ENCODE results near the gene GARNL3. TPM values are rescaled to one million over a fixed set of nuclear protein-coding genes. Genes with fewer than 3 reads are reported as not detected.

Gene GARNL3
- total RNA-seq, 2 experiments from 2014 or later = 0.63 to 1.8 TPM

GRCh38 chr9:127419348-127419747 lies 154.8 kb downstream of the GARNL3 start:
- H3K9me3 Mint-ChIP-seq = no peaks in the 10 kb centered on the region
- DNase-seq = no peak
- Histone ChIP-seq H3K4me1 (ENCODE audit: insufficient read depth, low read length) (peaks cover 15% of the 10 kb centered on the region), H3K9me3 (ENCODE audit: control insufficient read depth in 1 of 2, insufficient read depth in 1 of 2, low read length in 2 of 2) (no peaks in the 10 kb centered on the region), H3K27ac (ENCODE audit: low read depth in 1 of 2, low read length in 2 of 2) (no peak overlapping the region), H3K36me3 (ENCODE audit: insufficient read depth, low read length) (no peaks in the 10 kb centered on the region), H3K27me3 (ENCODE audit: control insufficient read depth in 1 of 2, insufficient read depth in 2 of 2, low read length in 2 of 2) (peaks cover 5 to 16% of the 10 kb centered on the region in 2 experiments), H3K4me3 (ENCODE audit: low read length) (peak overlapping the region; percentile 29)
- no peak for ATAC-seq (ENCODE audit: poor library complexity)
- ChIA-PET CTCF (no interaction called here), POLR2A (interaction anchor here (1.6 kb wide), 1 partner anchor 31 kb away, joined by 3 read pairs; no protein-coding TSS in a partner anchor)
- H3K36me3 Mint-ChIP-seq (ENCODE audit: low read depth) = peaks cover 8% of the 10 kb centered on the region
- no peak overlapping the region for H3K27ac Mint-ChIP-seq
- H3K4me3 Mint-ChIP-seq = no peak overlapping the region
- intact Hi-C loops (cut with DNase I, micrococcal nuclease) = no loop called here
- H3K4me1 Mint-ChIP-seq (ENCODE audit: low read depth) = peaks cover 19% of the 10 kb centered on the region
- TF ChIP-seq, protein P1, sequence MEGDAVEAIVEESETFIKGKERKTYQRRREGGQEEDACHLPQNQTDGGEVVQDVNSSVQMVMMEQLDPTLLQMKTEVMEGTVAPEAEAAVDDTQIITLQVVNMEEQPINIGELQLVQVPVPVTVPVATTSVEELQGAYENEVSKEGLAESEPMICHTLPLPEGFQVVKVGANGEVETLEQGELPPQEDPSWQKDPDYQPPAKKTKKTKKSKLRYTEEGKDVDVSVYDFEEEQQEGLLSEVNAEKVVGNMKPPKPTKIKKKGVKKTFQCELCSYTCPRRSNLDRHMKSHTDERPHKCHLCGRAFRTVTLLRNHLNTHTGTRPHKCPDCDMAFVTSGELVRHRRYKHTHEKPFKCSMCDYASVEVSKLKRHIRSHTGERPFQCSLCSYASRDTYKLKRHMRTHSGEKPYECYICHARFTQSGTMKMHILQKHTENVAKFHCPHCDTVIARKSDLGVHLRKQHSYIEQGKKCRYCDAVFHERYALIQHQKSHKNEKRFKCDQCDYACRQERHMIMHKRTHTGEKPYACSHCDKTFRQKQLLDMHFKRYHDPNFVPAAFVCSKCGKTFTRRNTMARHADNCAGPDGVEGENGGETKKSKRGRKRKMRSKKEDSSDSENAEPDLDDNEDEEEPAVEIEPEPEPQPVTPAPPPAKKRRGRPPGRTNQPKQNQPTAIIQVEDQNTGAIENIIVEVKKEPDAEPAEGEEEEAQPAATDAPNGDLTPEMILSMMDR (IDR thresholded peaks at IDR 0.05) = no peak
- peaks cover 21% of the 10 kb centered on the region for H3K27me3 Mint-ChIP-seq

DNA sequence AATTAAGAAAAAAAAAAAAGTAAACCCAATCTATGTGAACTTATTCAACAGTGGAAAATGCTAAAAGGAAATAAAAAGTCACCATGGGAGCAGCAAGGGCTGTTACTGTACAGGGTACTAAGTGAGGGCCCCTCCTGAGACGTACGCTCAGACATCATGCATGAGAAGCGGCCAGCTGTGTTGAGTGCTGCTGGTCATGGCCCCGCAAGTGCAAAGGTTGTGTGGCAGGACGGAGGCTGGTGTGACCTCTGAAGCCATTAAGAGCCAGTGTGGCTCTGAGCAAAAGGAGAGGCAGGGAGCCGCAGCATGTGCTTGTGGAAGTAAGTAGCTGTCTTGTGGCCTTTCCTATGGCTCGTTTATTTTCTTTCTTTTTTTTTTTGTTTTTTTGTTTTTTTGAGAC lies 156.5 kb downstream of the GARNL3 start:
- Mint-ChIP-seq H3K27me3 (peaks cover 4% of the 10 kb centered on the region), H3K4me3 (no peak overlapping the region), H3K27ac (no peak overlapping the region), H3K9me3 (no peaks in the 10 kb centered on the region), H3K4me1 (ENCODE audit: low read depth) (peaks cover 36% of the 10 kb centered on the region), H3K36me3 (ENCODE audit: low read depth) (peaks cover 18% of the 10 kb centered on the region)
- DNase-seq (no peak), ATAC-seq (ENCODE audit: poor library complexity) (no peak)
- TF ChIP-seq, protein P1 (IDR thresholded peaks at IDR 0.05) = no peak
- Histone ChIP-seq H3K4me1 (ENCODE audit: insufficient read depth, low read length) (peaks cover 29% of the 10 kb centered on the region), H3K27ac (ENCODE audit: low read depth in 1 of 2, low read length in 2 of 2) (no peak overlapping the region), H3K27me3 (ENCODE audit: control insufficient read depth in 1 of 2, insufficient read depth in 2 of 2, low read length in 2 of 2) (no peaks in the 10 kb centered on the region), H3K36me3 (ENCODE audit: insufficient read depth, low read length) (no peaks in the 10 kb centered on the region), H3K9me3 (ENCODE audit: control insufficient read depth in 1 of 2, insufficient read depth in 1 of 2, low read length in 2 of 2) (no peaks in the 10 kb centered on the region), H3K4me3 (ENCODE audit: low read length) (no peak overlapping the region)
- intact Hi-C loops (cut with DNase I, micrococcal nuclease) = loop anchor here in 1 of 2 experiments (5.0 to 10.0 kb wide), 2 partner anchors 179 to 506 kb away; partner anchors contain the start of gene RALGPS1
- CTCF ChIA-PET = interaction anchor here (0.6 kb wide), 1 partner anchor 11 kb away, joined by 3 read pairs; no protein-coding TSS in a partner anchor
- POLR2A ChIA-PET = interaction anchor here (0.9 kb wide), 1 partner anchor 30 kb away, joined by 4 read pairs; the partner anchor contains the start of genes LRSAM1 and RPL12

DNA sequence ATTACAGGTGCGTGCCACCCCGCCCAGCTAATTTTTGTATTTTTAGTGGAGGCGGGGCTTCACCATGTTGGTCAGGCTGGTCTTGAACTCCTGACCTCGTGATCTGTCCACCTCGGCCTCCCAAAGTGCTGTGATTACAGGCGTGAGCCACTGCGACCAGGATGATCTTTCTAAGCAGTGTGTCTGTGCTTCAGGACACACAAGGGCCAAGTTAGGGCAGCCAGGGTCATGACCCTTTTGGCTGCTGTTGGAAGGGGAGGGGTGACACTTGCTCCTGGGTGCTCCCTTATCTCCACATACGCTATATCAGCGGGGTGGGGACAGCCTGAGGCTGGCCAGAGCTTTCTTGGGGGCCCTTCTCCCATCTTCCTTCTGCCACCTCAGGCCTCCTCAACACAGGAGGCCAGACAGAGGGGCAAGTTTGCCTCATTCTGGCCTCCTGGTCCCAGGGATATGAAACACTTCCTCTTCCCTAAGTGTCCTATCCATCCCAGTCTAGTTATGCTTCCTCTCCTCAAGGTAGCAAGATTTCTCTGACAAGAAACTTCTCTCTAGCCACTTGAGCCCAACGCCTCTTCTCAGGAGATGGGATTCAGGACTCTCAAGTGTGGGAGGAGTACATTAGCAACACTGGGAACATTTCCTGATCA lies 157.7 kb downstream of the GARNL3 start:
- ChIA-PET CTCF (no interaction called here), POLR2A (interaction anchor here (0.6 to 3.6 kb wide), 2 partner anchors 29 to 436 kb away, joined by 3 to 31 read pairs; partner anchors contain the start of genes LRSAM1 and RPL12)
- intact Hi-C loops (cut with DNase I, micrococcal nuclease) = loop anchor here in 1 of 2 experiments (2.0 to 10.0 kb wide), 3 partner anchors 25 to 507 kb away; partner anchors contain the start of genes RALGPS1 and SLC2A8

More for the DNA sequence above, 157.7 kb downstream of the GARNL3 start:
- DNase-seq (no peak), ATAC-seq (ENCODE audit: poor library complexity) (no peak)
- Mint-ChIP-seq H3K4me3 (peak overlapping the region; percentile 99), H3K9me3 (no peaks in the 10 kb centered on the region), H3K4me1 (ENCODE audit: low read depth) (peaks cover 45% of the 10 kb centered on the region), H3K36me3 (ENCODE audit: low read depth) (peaks cover 26% of the 10 kb centered on the region), H3K27ac (no peak overlapping the region), H3K27me3 (no peaks in the 10 kb centered on the region)
- Histone ChIP-seq H3K36me3 (ENCODE audit: insufficient read depth, low read length) (no peaks in the 10 kb centered on the region), H3K4me1 (ENCODE audit: insufficient read depth, low read length) (peaks cover 35% of the 10 kb centered on the region), H3K4me3 (ENCODE audit: low read length) (no peak overlapping the region), H3K27me3 (ENCODE audit: control insufficient read depth in 1 of 2, insufficient read depth in 2 of 2, low read length in 2 of 2) (no peaks in the 10 kb centered on the region), H3K27ac (ENCODE audit: low read depth in 1 of 2, low read length in 2 of 2) (no peak overlapping the region), H3K9me3 (ENCODE audit: control insufficient read depth in 1 of 2, insufficient read depth in 1 of 2, low read length in 2 of 2) (no peaks in the 10 kb centered on the region)
- TF ChIP-seq, protein P1 (IDR thresholded peaks at IDR 0.05) = no peak

All from CD4-positive, alpha-beta T cell (primary cell).